Panc1 (cell line): ENCODE measurements around the gene PPP1R3E. TPM values are rescaled to one million over a fixed set of nuclear protein-coding genes. Genes with fewer than 3 reads are reported as not detected.

Experiments
- ATAC-seq: fragments of 200-7000 bp; cut with Tn5 transposase; 2 replicates; pipeline ENCODE4 v1.9.1; 2020; ENCODE audit warnings: mild to moderate bottlenecking, moderate library complexity
- BruUV-seq: library from RNA; stranded (reverse); fragments of 400-500 nt; replicated peaks from 2 replicates; lab custom pipeline; 2021; lab: Mats Ljungman, UMichigan
- CTCF ChIA-PET: fragments of 300-600 bp; sonication (Branson Sonifier 250); formaldehyde crosslinking; loops from one replicate; lab custom pipeline; 2022; ENCODE audit warnings: antibody characterized with exemption; lab: Charles Lee
- POLR2A ChIA-PET: fragments of 300-600 bp; sonication (Branson Sonifier 250); formaldehyde crosslinking; loops from one replicate; lab custom pipeline; 2022; ENCODE audit warnings: antibody characterized with exemption; lab: Charles Lee
- DNase-seq: peaks from one replicate; pipeline ENCODE4 v3.0.0-alpha.2; 2010; ENCODE audit warnings: low read depth, low spot score
- H3K27ac ChIP-seq: 2 replicates; pipeline ENCODE4 v1.5.1; 2011; ENCODE audit warnings: mild to moderate bottlenecking, low read length, inconsistent platforms
- H3K27me3 ChIP-seq: fragments of 200-500 bp; sonication (Bioruptor generic); 2 replicates; pipeline ENCODE4 v1.6.0; 2014; ENCODE audit warnings: low read length, inconsistent platforms; ENCODE audit not compliant: control insufficient read depth, insufficient read depth
- H3K36me3 ChIP-seq: fragments of 200-500 bp; sonication (Bioruptor generic); 2 replicates; pipeline ENCODE4 v1.5.1; 2014; ENCODE audit warnings: inconsistent platforms, mild to moderate bottlenecking, low read length, moderate library complexity; ENCODE audit not compliant: control insufficient read depth, insufficient read depth
- H3K4me1 ChIP-seq: 2 replicates; pipeline ENCODE4 v1.5.1; 2011; ENCODE audit warnings: inconsistent platforms, mild to moderate bottlenecking, low read length, moderate library complexity; ENCODE audit not compliant: control insufficient read depth, insufficient read depth
- H3K4me3 ChIP-seq, 2 experiments: 2 replicates each; pipeline ENCODE4 v1.5.1; 2011 to 2012; ENCODE audit warnings: low read depth in 2 of 2, low read length in 2 of 2, mild to moderate bottlenecking in 2 of 2, inconsistent platforms in 1 of 2, moderate library complexity in 1 of 2
- H3K9me3 ChIP-seq: fragments of 200-500 bp; sonication (Bioruptor generic); 2 replicates; pipeline ENCODE4 v1.5.1; 2014; ENCODE audit warnings: low read depth, mild to moderate bottlenecking, inconsistent platforms, low read length, moderate library complexity; ENCODE audit not compliant: control insufficient read depth, insufficient read depth
- POLR2AphosphoS5 ChIP-seq: IDR thresholded peaks from 2 replicates; pipeline ENCODE4 v1.6.1; 2012; ENCODE audit warnings: mild to moderate bottlenecking, low read depth, low read length, moderate library complexity
- SIN3A ChIP-seq: IDR thresholded peaks from 2 replicates; pipeline ENCODE4 v1.6.1; 2012; ENCODE audit warnings: low read depth, mild to moderate bottlenecking, low read length, moderate library complexity, borderline replicate concordance; ENCODE audit not compliant: insufficient read depth
- TCF7L2 ChIP-seq: IDR thresholded peaks from 2 replicates; pipeline ENCODE4 v1.6.1; 2011; ENCODE audit warnings: mild to moderate bottlenecking, low read depth, low read length, inconsistent platforms
- in situ Hi-C: cut with HindIII; loops from 2 replicates; pipeline ENCODE4 v1.10.0; 2016; ENCODE audit warnings: low sequenced_read_pairs, low pct_unique_long_range_greater_than_20kb
- intact Hi-C: fragments of 100-400 bp; cut with micrococcal nuclease; formaldehyde crosslinking; loops from one replicate; pipeline ENCODE4 v1.10.0; 2022; ENCODE audit not compliant: unreplicated experiment
- total RNA-seq: library from RNA; stranded (reverse); gene quantifications from one replicate; pipeline ENCODE4 v1.2.1, GENCODE V29; 2021; ENCODE audit not compliant: unreplicated experiment
- TF ChIP-seq, protein P1 (sequence below): fragments of 450-650 bp; IDR thresholded peaks from 2 replicates; pipeline ENCODE4 v1.5.1; 2017; ENCODE audit warnings: mild to moderate bottlenecking
- TF ChIP-seq, protein P2 (sequence below), 2 experiments: IDR thresholded peaks; 2 replicates each; pipeline ENCODE4 v1.6.1; 2011 to 2012; ENCODE audit warnings: low read depth in 2 of 2, control low read depth in 1 of 2, low read length in 1 of 2, mild to moderate bottlenecking in 1 of 2, moderate library complexity in 1 of 2; ENCODE audit not compliant: insufficient read depth in 1 of 2

Gene PPP1R3E
- total RNA-seq, 1 experiment from 2014 or later, result 8.8 TPM

DNA sequence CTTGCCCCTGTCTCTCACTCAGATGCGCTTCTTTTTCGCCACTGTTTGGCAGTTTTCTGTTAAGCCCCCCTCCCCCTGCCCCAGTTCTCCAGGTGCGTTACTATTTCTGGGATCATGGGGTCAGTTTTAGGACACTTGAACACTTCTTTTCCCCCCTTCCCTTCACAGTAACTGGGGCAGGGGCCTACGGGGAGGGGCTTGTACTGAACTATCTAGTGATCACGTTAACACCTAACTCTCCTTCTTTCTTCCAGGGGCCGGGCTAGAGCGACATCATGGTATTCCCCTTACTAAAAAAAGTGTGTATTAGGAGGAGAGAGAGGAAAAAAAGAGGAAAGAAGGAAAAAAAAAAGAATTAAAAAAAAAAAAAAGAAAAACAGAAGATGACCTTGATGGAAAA, 22.3 kb upstream of the PPP1R3E start:
- CTCF ChIA-PET, result interaction anchor here (0.6 kb wide), 1 partner anchor 52 kb away, joined by 5 read pairs; no protein-coding TSS in a partner anchor
- DNase-seq (no peak), ATAC-seq (no peak)
- Histone ChIP-seq H3K4me3 (no peak overlapping the region), H3K9me3 (no peaks in the 10 kb centered on the region), H3K27me3 (no peaks in the 10 kb centered on the region), H3K4me1 (peaks cover 7% of the 10 kb centered on the region), H3K36me3 (peaks cover 21% of the 10 kb centered on the region), H3K27ac (no peak overlapping the region)
- POLR2A ChIA-PET, result no interaction called here
- TF ChIP-seq POLR2AphosphoS5, result no peak
- TF ChIP-seq, protein P1, sequence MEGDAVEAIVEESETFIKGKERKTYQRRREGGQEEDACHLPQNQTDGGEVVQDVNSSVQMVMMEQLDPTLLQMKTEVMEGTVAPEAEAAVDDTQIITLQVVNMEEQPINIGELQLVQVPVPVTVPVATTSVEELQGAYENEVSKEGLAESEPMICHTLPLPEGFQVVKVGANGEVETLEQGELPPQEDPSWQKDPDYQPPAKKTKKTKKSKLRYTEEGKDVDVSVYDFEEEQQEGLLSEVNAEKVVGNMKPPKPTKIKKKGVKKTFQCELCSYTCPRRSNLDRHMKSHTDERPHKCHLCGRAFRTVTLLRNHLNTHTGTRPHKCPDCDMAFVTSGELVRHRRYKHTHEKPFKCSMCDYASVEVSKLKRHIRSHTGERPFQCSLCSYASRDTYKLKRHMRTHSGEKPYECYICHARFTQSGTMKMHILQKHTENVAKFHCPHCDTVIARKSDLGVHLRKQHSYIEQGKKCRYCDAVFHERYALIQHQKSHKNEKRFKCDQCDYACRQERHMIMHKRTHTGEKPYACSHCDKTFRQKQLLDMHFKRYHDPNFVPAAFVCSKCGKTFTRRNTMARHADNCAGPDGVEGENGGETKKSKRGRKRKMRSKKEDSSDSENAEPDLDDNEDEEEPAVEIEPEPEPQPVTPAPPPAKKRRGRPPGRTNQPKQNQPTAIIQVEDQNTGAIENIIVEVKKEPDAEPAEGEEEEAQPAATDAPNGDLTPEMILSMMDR, result no peak
- TF ChIP-seq, protein P2, sequence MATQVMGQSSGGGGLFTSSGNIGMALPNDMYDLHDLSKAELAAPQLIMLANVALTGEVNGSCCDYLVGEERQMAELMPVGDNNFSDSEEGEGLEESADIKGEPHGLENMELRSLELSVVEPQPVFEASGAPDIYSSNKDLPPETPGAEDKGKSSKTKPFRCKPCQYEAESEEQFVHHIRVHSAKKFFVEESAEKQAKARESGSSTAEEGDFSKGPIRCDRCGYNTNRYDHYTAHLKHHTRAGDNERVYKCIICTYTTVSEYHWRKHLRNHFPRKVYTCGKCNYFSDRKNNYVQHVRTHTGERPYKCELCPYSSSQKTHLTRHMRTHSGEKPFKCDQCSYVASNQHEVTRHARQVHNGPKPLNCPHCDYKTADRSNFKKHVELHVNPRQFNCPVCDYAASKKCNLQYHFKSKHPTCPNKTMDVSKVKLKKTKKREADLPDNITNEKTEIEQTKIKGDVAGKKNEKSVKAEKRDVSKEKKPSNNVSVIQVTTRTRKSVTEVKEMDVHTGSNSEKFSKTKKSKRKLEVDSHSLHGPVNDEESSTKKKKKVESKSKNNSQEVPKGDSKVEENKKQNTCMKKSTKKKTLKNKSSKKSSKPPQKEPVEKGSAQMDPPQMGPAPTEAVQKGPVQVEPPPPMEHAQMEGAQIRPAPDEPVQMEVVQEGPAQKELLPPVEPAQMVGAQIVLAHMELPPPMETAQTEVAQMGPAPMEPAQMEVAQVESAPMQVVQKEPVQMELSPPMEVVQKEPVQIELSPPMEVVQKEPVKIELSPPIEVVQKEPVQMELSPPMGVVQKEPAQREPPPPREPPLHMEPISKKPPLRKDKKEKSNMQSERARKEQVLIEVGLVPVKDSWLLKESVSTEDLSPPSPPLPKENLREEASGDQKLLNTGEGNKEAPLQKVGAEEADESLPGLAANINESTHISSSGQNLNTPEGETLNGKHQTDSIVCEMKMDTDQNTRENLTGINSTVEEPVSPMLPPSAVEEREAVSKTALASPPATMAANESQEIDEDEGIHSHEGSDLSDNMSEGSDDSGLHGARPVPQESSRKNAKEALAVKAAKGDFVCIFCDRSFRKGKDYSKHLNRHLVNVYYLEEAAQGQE (IDR thresholded peaks at IDR 0.05; ENCODE audit: insufficient read depth in 1 of 2, low read depth in 2 of 2, low read length in 1 of 2), result no peak
- no peak for TF ChIP-seq SIN3A
- no peak for TF ChIP-seq TCF7L2
- intact Hi-C loops, result loop anchor here (5.0 to 10.0 kb wide), 3 partner anchors 57 to 230 kb away; partner anchors contain the start of genes THTPA and ZFHX2
- in situ Hi-C loops, result no loop called here
- no TSS peak for BruUV-seq

DNA sequence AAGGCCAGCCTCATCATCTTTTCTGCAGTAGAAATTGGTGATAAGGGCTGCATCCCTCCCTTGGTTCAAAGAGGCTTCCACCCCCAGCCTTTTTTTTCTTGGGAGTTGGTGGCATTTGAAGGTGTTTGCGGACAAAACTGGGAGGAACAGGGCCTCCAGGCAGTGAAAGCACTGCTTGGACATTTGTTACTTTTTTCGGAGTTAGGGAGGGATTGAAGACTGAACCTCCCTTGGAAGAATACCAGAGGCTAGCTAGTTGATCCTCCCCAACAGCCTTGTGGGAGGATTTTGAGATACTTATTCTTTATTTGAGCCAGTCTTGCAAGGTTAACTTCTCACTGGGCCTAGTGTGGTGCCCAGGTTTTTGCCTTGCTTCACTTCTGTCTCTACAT, 21.8 kb upstream of the PPP1R3E start:
- no TSS peak for BruUV-seq
- H3K27me3 ChIP-seq, result no peaks in the 10 kb centered on the region
- intact Hi-C loops, result loop anchor here (10.0 kb wide), 2 partner anchors 120 to 230 kb away; partner anchors contain the start of genes THTPA and ZFHX2
- H3K4me3 ChIP-seq, result no peak overlapping the region
- POLR2A ChIA-PET, result no interaction called here
- DNase-seq, result no peak
- no peak for ATAC-seq
- H3K9me3 ChIP-seq, result no peaks in the 10 kb centered on the region
- TF ChIP-seq POLR2AphosphoS5 (no peak), TCF7L2 (no peak)
- H3K36me3 ChIP-seq, result peaks cover 21% of the 10 kb centered on the region
- in situ Hi-C loops, result no loop called here
- H3K27ac ChIP-seq, result no peak overlapping the region
- CTCF ChIA-PET, result interaction anchor here (0.6 kb wide), 1 partner anchor 53 kb away, joined by 5 read pairs; no protein-coding TSS in a partner anchor
- peaks cover 7% of the 10 kb centered on the region for H3K4me1 ChIP-seq

DNA sequence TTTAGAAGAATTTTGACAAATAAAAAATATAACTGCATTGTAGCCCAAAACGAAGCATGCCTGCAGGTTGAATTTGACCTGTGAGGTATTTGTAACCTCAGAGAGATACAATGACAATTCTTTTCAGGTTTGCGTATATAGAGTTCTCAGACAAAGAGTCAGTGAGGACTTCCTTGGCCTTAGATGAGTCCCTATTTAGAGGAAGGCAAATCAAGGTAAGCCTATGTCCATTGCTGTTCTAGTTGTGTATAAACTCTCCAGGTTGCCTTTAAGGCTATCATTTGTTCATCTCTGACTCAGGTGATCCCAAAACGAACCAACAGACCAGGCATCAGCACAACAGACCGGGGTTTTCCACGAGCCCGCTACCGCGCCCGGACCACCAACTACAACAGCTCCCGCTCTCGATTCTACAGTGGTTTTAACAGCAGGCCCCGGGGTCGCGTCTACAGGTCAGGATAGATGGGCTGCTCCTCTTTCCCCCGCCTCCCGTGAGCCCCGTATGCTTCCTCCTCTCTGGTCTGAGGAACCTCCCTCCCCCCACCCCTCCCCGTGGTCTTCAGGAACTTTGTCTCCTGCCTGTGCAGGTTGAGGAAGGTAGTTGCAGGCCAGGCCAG, 21.3 kb upstream of the PPP1R3E start:
- H3K4me1 ChIP-seq, result peaks cover 7% of the 10 kb centered on the region
- TF ChIP-seq SIN3A, result no peak
- TF ChIP-seq, protein P1, result no peak
- TF ChIP-seq, protein P2 (IDR thresholded peaks at IDR 0.05; ENCODE audit: insufficient read depth in 1 of 2, low read depth in 2 of 2, low read length in 1 of 2), result no peak
- no peak for TF ChIP-seq TCF7L2
- no peak for TF ChIP-seq POLR2AphosphoS5
- POLR2A ChIA-PET, result no interaction called here
- intact Hi-C loops, result loop anchor here (10.0 kb wide), 2 partner anchors 121 to 231 kb away; partner anchors contain the start of genes THTPA and ZFHX2
- no peak overlapping the region for H3K4me3 ChIP-seq
- H3K27ac ChIP-seq, result no peak overlapping the region
- in situ Hi-C loops, result no loop called here
- ATAC-seq (no peak), DNase-seq (no peak)
- H3K27me3 ChIP-seq, result no peaks in the 10 kb centered on the region
- peaks cover 21% of the 10 kb centered on the region for H3K36me3 ChIP-seq
- CTCF ChIA-PET, result no interaction called here
- BruUV-seq, result no TSS peak
- H3K9me3 ChIP-seq, result no peaks in the 10 kb centered on the region
